ENCODE results near the gene SDR39U1. TPM values are rescaled to one million over a fixed set of nuclear protein-coding genes. Genes with fewer than 3 reads are reported as not detected.

Gene SDR39U1
- total and polyA plus RNA-seq, 10 of the 15 experiments (the other 5 are each of a cell fraction or from before 2014, with no cell fraction given) = 14.0 to 89.3 (median 42.2) TPM

DNA sequence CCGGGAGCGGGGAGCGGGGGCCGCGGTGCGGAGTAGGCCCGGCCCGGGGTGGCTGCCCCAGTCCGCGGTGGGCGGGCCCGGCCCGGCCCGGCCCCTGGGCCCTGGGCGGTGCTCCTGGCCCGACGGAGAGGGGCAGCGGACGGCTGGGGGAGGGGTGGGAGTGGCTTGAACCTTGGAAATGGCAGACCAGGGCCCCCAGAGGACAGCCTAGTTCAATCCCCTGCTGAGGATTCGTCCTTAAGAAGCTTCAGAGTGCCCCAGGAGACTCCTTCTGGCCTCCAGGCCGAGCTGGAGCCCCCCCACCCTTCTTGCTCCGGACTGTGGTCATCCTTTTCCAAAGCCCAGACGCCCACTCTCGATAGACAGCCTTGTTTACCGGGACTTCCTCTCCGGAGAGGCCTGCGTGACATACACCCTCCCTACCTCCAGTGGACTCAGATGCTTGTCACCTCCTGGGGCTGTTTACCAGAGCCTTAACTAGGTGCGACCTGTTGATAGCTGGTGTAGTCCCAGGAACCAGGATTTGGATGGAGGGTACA, 12.4 kb downstream of the SDR39U1 start (continued):
- TF ChIP-seq, protein P1, sequence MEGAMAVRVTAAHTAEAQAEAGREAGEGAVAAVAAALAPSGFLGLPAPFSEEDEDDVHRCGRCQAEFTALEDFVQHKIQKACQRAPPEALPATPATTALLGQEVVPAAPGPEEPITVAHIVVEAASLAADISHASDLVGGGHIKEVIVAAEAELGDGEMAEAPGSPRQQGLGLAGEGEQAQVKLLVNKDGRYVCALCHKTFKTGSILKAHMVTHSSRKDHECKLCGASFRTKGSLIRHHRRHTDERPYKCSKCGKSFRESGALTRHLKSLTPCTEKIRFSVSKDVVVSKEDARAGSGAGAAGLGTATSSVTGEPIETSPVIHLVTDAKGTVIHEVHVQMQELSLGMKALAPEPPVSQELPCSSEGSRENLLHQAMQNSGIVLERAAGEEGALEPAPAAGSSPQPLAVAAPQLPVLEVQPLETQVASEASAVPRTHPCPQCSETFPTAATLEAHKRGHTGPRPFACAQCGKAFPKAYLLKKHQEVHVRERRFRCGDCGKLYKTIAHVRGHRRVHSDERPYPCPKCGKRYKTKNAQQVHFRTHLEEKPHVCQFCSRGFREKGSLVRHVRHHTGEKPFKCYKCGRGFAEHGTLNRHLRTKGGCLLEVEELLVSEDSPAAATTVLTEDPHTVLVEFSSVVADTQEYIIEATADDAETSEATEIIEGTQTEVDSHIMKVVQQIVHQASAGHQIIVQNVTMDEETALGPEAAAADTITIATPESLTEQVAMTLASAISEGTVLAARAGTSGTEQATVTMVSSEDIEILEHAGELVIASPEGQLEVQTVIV (IDR thresholded peaks at IDR 0.05; ENCODE audit: borderline replicate concordance, partially characterized antibody) = no peak
- no peak for TF ChIP-seq ASH2L (IDR thresholded peaks at IDR 0.05; ENCODE audit: borderline replicate concordance, low read depth)
- no peak for TF ChIP-seq STAT1 (conservative IDR thresholded peaks at IDR 0.05)
- TF ChIP-seq GATAD2B (conservative IDR thresholded peaks at IDR 0.05; ENCODE audit: low read depth) = no peak; the same call in 1 of the 2 replicates
- 0 out of 2 replicates have a peak, but pooled peaks have one; percentile 0 for TF ChIP-seq BACH1 (IDR thresholded peaks at IDR 0.05; ENCODE audit: borderline replicate concordance)
- TF ChIP-seq IKZF1 (conservative IDR thresholded peaks at IDR 0.05) = peak; percentile 12; the same call in 1 of the 2 replicates
- no peak for TF ChIP-seq MYC (IDR thresholded peaks at IDR 0.05; ENCODE audit: insufficient read depth, insufficient read length, insufficient replicate concordance, low read length, severe bottlenecking)
- TF ChIP-seq, protein P2, sequence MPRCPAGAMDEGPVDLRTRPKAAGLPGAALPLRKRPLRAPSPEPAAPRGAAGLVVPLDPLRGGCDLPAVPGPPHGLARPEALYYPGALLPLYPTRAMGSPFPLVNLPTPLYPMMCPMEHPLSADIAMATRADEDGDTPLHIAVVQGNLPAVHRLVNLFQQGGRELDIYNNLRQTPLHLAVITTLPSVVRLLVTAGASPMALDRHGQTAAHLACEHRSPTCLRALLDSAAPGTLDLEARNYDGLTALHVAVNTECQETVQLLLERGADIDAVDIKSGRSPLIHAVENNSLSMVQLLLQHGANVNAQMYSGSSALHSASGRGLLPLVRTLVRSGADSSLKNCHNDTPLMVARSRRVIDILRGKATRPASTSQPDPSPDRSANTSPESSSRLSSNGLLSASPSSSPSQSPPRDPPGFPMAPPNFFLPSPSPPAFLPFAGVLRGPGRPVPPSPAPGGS (IDR thresholded peaks at IDR 0.05; ENCODE audit: borderline replicate concordance, insufficient read depth, low read depth, low read length, poor library complexity, severe bottlenecking) = no peak
- TF ChIP-seq, protein P3, sequence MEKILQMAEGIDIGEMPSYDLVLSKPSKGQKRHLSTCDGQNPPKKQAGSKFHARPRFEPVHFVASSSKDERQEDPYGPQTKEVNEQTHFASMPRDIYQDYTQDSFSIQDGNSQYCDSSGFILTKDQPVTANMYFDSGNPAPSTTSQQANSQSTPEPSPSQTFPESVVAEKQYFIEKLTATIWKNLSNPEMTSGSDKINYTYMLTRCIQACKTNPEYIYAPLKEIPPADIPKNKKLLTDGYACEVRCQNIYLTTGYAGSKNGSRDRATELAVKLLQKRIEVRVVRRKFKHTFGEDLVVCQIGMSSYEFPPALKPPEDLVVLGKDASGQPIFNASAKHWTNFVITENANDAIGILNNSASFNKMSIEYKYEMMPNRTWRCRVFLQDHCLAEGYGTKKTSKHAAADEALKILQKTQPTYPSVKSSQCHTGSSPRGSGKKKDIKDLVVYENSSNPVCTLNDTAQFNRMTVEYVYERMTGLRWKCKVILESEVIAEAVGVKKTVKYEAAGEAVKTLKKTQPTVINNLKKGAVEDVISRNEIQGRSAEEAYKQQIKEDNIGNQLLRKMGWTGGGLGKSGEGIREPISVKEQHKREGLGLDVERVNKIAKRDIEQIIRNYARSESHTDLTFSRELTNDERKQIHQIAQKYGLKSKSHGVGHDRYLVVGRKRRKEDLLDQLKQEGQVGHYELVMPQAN (conservative IDR thresholded peaks at IDR 0.05) = no peak; the same call in 1 of the 2 replicates
- no peak for TF ChIP-seq NRF1 (conservative IDR thresholded peaks at IDR 0.05; ENCODE audit: low read depth, low read length)
- no peak for TF ChIP-seq ZNF622 (IDR thresholded peaks at IDR 0.05)
- TF ChIP-seq, protein P4, sequence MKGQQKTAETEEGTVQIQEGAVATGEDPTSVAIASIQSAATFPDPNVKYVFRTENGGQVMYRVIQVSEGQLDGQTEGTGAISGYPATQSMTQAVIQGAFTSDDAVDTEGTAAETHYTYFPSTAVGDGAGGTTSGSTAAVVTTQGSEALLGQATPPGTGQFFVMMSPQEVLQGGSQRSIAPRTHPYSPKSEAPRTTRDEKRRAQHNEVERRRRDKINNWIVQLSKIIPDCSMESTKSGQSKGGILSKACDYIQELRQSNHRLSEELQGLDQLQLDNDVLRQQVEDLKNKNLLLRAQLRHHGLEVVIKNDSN (IDR thresholded peaks at IDR 0.05; ENCODE audit: borderline replicate concordance, extremely low read length, insufficient read depth, low read depth, low read length) = no peak
- TF ChIP-seq, protein P5, sequence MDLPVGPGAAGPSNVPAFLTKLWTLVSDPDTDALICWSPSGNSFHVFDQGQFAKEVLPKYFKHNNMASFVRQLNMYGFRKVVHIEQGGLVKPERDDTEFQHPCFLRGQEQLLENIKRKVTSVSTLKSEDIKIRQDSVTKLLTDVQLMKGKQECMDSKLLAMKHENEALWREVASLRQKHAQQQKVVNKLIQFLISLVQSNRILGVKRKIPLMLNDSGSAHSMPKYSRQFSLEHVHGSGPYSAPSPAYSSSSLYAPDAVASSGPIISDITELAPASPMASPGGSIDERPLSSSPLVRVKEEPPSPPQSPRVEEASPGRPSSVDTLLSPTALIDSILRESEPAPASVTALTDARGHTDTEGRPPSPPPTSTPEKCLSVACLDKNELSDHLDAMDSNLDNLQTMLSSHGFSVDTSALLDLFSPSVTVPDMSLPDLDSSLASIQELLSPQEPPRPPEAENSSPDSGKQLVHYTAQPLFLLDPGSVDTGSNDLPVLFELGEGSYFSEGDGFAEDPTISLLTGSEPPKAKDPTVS (IDR thresholded peaks at IDR 0.05; ENCODE audit: low read depth, low read length) = no peak
- TF ChIP-seq, protein P6, sequence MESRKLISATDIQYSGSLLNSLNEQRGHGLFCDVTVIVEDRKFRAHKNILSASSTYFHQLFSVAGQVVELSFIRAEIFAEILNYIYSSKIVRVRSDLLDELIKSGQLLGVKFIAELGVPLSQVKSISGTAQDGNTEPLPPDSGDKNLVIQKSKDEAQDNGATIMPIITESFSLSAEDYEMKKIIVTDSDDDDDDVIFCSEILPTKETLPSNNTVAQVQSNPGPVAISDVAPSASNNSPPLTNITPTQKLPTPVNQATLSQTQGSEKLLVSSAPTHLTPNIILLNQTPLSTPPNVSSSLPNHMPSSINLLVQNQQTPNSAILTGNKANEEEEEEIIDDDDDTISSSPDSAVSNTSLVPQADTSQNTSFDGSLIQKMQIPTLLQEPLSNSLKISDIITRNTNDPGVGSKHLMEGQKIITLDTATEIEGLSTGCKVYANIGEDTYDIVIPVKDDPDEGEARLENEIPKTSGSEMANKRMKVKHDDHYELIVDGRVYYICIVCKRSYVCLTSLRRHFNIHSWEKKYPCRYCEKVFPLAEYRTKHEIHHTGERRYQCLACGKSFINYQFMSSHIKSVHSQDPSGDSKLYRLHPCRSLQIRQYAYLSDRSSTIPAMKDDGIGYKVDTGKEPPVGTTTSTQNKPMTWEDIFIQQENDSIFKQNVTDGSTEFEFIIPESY (IDR thresholded peaks at IDR 0.05) = no peak
- TF ChIP-seq EED (IDR thresholded peaks at IDR 0.05; ENCODE audit: low read depth) = no peak
- no peak for TF ChIP-seq ZBED1 (IDR thresholded peaks at IDR 0.05; ENCODE audit: borderline replicate concordance)
- TF ChIP-seq PAX8 (IDR thresholded peaks at IDR 0.05) = no peak
- TF ChIP-seq IRF4 (IDR thresholded peaks at IDR 0.05; ENCODE audit: low read depth, low read length) = no peak
- no peak for TF ChIP-seq LARP7 (IDR thresholded peaks at IDR 0.05)
- TF ChIP-seq MEF2B (IDR thresholded peaks at IDR 0.05; ENCODE audit: partially characterized antibody, poor library complexity, severe bottlenecking) = no peak
